Motor neuron (in vitro differentiated cells): ENCODE measurements around the gene BTG4. TPM values are rescaled to one million over a fixed set of nuclear protein-coding genes. Genes with fewer than 3 reads are reported as not detected.
A peak's percentile ranks its signal among the peaks of the same experiment; 100 is the strongest.

Source experiments
- ATAC-seq, 8 experiments: fragments of 200-7000 bp; cut with Tn5 transposase; replicated peaks in 6 of 8; 2 replicates each; pipeline ENCODE4 v1.8.0; 2021; ENCODE audit warnings: mild to moderate bottlenecking in 8 of 8, moderate library complexity in 8 of 8
- H3K27ac ChIP-seq, 2 donors: fragments of 250-450 bp; sonication (Bioruptor Pico); 2 replicates each; pipeline ENCODE4 v1.9.0; 2021; ENCODE audit warnings: antibody characterized with exemption in 2 of 2, mild to moderate bottlenecking in 2 of 2, moderate library complexity in 1 of 2
- H3K4me1 ChIP-seq, 2 donors: fragments of 250-450 bp; sonication (Bioruptor Pico); replicated peaks in 1 of 2; 2 replicates each; pipeline ENCODE4 v1.6.1; 2021; ENCODE audit warnings: antibody characterized with exemption in 2 of 2, mild to moderate bottlenecking in 2 of 2, moderate library complexity in 1 of 2
- H3K4me3 ChIP-seq, 5 donors: fragments of 250-450 bp; sonication (Bioruptor Pico); 2 replicates each; pipeline ENCODE4 v1.9.0; 2021; ENCODE audit warnings: antibody characterized with exemption in 5 of 5, mild to moderate bottlenecking in 5 of 5, moderate library complexity in 4 of 5
- WGBS, 10 experiments: fragments of 450-650 bp; shearing (Covaris generic); methylation state at CpG; one replicate each; pipeline ENCODE4 v1.0.0; 2022; 5-methylcytosine and 5-hydroxymethylcytosine counted together
- in situ Hi-C, 9 experiments: fragments of 400-800 bp; cut with MboI; loops; one replicate each; pipeline ENCODE4 v1.15.0; 2021; ENCODE audit warnings: low sequenced_read_pairs in 9 of 9, low pct_unique_long_range_greater_than_20kb in 2 of 9; ENCODE audit not compliant: unreplicated experiment in 9 of 9
- total RNA-seq, 8 experiments: library from RNA; unstranded; fragments of 300-600 nt; gene quantifications; 2 replicates each; pipeline versions ENCODE4 v1.2.3 to v1.2.4, GENCODE V29; 2022

Gene BTG4
- total RNA-seq, 8 experiments from 2014 or later: 0.29 TPM; not detected in 7

DNA sequence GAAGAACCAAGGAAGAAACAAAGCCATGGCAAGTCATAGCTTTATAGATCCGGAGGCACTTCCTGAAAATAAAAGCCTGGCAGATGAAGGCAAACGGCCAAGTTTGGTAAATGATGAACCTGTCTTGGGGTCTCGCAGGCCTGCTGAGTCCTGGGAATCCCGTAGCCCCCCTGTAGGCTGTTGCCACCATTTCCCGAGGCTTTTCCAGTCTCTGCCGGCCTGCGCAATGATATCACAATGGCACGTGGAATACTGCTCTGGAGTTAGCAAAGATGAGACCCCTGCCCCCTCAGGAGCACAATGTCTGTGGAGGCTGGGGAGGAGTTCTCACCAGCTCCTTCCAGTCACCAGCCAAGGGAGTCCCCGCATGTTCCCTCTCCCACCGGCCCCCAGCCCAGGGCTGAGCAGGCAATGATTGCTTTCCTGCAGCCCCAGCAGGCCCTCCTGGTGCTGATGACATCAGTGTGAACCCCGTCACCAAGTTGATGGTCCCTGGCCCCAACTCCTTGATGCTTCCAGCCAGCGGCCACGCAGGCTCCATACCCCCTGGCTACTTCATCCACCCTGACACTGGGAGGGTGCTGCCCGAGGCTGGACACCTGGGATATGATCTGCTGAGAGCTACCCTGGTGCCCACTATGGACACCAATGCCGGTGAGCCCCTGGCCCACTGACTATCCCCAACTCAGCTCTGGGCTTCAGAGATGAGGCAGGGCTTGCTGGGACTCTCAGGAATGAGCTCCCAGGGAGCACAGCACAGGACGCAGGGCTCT, 55.9 kb downstream of the BTG4 start:
- no peak for ATAC-seq
- WGBS, 10 experiments: 87 to 100% (median 89%) methylated on average over 1 to 8 of the region's 16 CpGs; no CpG with 5 or more reads in 7 of the 10 experiments

DNA sequence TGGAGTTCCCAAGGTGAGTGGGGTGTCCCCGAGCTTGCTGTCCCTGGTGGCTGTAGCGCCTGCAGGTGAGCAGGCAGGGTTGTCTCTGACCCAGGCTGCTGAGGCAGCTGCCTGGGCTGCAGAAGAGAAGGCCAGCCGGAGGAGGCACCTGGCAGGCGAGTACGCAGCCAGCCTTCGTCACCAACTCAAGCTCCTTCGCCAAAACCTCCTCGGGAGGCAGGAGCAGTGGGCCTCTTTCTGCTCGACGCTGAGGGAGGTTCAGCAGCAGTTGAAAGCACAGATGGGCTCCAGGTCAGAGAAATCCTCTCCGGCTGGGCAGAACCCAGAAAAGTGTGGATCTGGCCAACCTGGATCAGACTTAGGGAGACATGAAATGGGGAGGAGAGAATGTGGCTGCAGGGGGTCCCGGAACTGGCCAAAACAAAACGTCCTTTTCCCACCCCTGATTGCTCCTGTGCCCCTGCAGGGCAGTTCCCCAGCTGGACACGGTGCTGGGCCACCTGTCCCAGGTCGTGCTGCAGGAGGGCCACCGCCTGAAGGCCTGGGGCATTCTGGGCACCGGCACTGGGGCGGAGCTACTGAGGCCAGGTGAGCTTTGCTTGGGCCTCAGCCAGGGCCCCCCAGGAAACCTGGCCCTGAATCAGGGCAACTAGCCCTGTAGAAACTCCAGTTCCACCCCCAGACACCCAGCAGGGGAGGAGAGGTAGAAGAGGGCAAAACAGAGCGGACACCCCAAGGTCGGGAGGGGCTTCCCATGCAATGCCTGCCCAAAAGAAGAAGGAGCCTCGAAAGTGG, 56.7 kb downstream of the BTG4 start:
- Histone ChIP-seq H3K4me3 (no peak overlapping the region), H3K27ac (no peak overlapping the region), H3K4me1 (no peaks in the 10 kb centered on the region)
- in situ Hi-C loops: loop anchor here in 1 of 9 experiments (10.0 to 25.0 kb wide), 2 partner anchors 109 to 307 kb away; partner anchors contain the start of gene PPP2R1B
- WGBS, 10 experiments: 17 to 100% (median 79%) methylated on average over 1 to 18 of the region's 21 CpGs; no CpG with 5 or more reads in 3 of the 10 experiments
- no peak for ATAC-seq

More for the DNA sequence above, 55.9 kb downstream of the BTG4 start:
- no peak overlapping the region for H3K4me3 ChIP-seq
- H3K27ac ChIP-seq: no peak overlapping the region
- H3K4me1 ChIP-seq: peaks cover 0 to 3% of the 10 kb centered on the region in 2 donors
- in situ Hi-C loops: loop anchor here in 1 of 9 experiments (10.0 to 25.0 kb wide), 2 partner anchors 109 to 306 kb away; partner anchors contain the start of gene PPP2R1B

DNA sequence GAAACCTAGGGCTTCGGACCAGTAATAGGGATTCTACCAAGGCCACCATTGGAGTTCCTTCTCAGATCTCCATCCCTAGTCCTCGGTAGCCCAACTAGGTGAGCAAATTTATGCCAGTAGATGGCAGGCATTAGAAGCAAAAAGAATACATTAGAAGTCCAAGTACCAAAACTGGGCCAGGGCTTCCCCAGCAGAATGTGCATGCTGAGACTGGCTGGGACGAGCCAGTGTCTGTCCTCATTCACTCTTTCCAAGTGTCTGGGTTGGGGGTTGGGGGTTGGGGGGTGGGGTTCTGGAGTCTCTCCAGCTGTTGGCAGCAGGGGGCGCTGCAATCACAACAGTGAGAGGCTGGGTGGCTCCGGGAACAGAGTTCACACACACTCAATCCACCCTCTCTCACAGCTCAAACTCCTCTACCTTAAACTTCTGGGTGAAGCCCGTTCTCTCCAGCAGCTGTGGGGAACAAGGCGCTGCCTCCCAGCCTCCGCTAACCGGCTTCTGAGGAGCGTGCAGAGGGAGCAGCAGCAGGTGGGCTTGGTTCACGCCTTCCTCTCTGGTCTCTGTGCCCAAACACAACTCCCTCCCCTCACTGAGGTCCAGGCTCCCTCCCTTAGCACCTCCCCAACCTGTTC, 57.5 kb downstream of the BTG4 start:
- Histone ChIP-seq H3K4me3 (no peak overlapping the region), H3K27ac (no peak overlapping the region), H3K4me1 (no peaks in the 10 kb centered on the region)
- in situ Hi-C loops: loop anchor here in 1 of 9 experiments (10.0 to 25.0 kb wide), 2 partner anchors 110 to 308 kb away; partner anchors contain the start of gene PPP2R1B
- 0 to 100% (median 36%) methylated on average over 1 to 4 of the region's 11 CpGs; no CpG with 5 or more reads in 4 of the 10 experiments for WGBS, 10 experiments
- ATAC-seq: peak; percentile 35 to 91 (median 72)

DNA sequence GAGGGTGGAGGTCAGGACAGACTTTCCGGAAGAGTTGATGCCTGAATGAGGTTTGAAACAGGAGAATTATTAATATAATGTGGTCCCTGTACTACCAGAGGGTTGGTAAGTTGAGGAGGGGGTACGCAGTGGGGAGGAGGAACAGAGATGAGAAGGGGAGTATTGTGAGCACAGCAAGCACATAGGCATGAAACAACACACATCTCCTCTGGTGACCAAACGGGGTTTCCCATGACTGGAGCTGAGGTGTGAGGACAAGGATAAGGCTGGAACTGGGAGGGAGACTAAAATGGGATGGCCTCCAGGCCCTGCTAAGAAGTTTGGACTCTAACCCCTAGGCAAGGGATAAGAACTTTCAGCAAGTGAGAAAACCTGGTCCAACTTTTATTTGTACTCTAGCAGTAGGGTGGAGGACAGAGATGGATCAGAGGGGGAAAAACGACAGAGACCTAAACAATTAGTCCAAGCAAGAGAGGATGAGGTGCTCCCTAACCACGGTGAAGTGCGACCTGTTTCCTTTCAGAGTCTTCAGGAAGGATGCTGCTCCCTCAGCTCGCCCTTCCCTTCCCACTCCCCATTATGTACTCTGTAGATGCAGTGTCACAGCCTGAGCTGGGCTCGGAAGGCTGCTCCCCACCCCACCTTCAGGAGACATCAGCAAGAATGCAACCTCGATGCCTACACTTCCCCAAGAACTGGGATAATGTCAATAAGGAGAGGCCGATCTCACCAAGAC, 59.2 kb downstream of the BTG4 start:
- Histone ChIP-seq H3K27ac (no peak overlapping the region), H3K4me1 (no peaks in the 10 kb centered on the region), H3K4me3 (no peak overlapping the region)
- ATAC-seq: no peak
- in situ Hi-C loops: loop anchor here in 1 of 9 experiments (10.0 to 25.0 kb wide), 2 partner anchors 112 to 309 kb away; partner anchors contain the start of gene PPP2R1B
- 36 to 100% (median 52%) methylated on average over 1 to 6 of the region's 10 CpGs; no CpG with 5 or more reads in 2 of the 10 experiments for WGBS, 10 experiments

DNA sequence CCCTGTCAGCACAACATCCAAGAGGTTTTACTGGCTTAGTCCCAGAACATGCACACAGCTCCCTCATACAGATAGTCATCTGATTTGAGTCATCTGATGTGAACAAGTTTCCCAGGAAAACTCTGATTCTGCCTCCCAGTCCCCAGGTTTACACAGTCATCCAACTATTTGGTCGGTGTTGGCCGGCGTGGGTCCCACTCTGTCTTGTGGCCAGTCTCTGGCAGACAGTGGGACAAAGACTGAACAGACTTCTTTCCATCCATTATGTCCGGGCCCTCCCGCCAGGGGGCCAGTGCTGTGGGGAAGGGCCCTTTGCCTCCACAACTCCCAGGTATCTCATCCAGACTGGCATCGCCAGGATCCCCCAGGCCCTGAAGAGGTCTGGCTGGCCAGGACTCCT, 60.0 kb downstream of the BTG4 start:
- H3K4me3 ChIP-seq: no peak overlapping the region
- no peak for ATAC-seq
- H3K4me1 ChIP-seq: no peaks in the 10 kb centered on the region
- WGBS, 10 experiments: 41 to 90% (median 75%) methylated on average over 1 to 4 of the region's 6 CpGs; no CpG with 5 or more reads in 6 of the 10 experiments
- no peak overlapping the region for H3K27ac ChIP-seq
- in situ Hi-C loops: loop anchor here in 1 of 9 experiments (10.0 to 25.0 kb wide), 2 partner anchors 113 to 310 kb away; partner anchors contain the start of gene PPP2R1B

DNA sequence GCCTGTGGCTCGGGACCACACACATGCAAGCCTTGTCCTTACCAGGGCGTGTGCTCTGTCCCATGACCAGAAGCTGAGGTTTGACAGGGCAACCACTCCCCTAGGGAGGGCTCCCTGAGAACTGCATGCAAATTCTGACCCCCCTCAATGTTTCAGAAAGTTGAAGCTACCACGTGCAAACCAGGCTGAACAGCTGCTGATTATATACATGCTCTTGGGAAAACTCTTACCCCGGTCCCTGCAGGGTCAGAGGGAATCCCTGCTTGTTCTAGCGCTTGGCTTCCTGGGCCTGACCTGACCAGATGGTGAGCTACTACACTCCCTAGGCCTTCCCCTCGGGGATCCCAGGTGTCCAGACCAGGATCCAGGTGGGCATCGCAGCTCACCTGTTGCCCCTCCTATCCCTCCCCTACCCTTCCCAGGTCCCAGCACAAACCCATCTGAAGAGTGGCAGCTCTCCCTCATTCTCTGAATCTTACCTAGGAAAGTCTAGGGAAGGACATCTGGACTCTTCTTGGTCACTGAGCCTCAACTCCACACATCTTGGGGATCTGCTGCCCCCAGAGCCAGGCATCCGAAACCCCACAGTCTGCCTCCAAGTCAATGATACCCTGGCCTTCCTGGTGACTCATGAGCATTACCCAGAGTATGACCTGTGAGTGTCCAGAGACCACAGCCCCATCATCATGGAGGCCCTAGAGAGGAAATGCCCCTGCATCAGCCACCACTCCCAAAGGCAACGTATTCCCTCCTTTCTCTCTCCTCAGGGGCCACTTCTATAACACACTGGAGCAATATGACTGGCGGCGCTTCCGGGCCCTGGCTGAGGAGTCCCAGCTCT, 61.5 kb downstream of the BTG4 start:
- in situ Hi-C loops: loop anchor here in 1 of 9 experiments (10.0 to 25.0 kb wide), 2 partner anchors 114 to 312 kb away; partner anchors contain the start of gene PPP2R1B
- WGBS, 10 experiments: 20 to 100% (median 78%) methylated on average over 1 to 8 of the region's 12 CpGs; no CpG with 5 or more reads in 4 of the 10 experiments
- H3K4me1 ChIP-seq: no peaks in the 10 kb centered on the region
- ATAC-seq: peak in 3 of 8 experiments; percentile 5 to 57 (median 30)
- H3K27ac ChIP-seq: no peak overlapping the region
- no peak overlapping the region for H3K4me3 ChIP-seq

DNA sequence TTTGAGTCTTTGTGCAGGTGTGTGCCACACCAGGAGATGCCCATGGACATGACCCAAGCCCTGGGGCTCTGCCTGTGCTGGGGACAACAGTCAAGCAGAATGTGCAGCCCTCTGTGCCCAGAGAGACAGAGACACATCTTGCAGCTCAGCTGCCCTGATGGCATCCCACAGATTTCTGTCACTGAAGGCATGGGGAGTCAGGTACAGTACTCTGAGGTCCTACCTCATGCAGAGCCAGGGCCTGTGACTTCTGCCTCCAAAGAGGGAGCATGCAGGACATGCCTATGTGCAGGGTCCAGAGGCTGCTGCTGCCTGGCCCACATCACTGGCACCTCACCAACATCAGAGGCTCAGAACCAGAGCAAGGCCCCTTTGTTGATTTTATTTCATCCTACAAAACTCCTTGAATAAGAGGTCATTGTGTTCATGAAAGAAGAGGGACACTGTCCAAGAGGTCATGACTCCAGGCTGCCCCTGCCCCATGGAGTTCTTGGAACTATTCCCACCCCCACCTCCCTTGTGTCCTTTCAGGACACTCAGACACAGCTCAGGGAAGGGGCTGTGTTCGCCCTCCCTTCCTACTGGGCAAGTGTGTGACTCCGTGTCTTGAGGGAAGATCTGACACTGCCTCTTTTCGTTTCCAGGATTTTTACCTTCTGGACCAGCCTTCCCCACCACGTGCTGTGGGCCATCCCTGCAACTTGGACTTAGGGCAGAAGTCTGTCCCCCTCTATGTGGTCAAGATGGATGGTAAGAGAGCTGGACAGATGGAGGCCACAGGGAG, 62.3 kb downstream of the BTG4 start:
- Histone ChIP-seq H3K4me3 (no peak overlapping the region), H3K4me1 (no peaks in the 10 kb centered on the region), H3K27ac (no peak overlapping the region)
- 75 to 90% methylated on average over 2 to 4 of the region's 4 CpGs; no CpG with 5 or more reads in 8 of the 10 experiments for WGBS, 10 experiments
- no peak for ATAC-seq
- in situ Hi-C loops: loop anchor here in 5 of 9 experiments (10.0 to 25.0 kb wide), 5 partner anchors 115 to 988 kb away; partner anchors contain the start of genes POU2AF3 (in 3 of the 5) and PPP2R1B (in 1 of the 5)

DNA sequence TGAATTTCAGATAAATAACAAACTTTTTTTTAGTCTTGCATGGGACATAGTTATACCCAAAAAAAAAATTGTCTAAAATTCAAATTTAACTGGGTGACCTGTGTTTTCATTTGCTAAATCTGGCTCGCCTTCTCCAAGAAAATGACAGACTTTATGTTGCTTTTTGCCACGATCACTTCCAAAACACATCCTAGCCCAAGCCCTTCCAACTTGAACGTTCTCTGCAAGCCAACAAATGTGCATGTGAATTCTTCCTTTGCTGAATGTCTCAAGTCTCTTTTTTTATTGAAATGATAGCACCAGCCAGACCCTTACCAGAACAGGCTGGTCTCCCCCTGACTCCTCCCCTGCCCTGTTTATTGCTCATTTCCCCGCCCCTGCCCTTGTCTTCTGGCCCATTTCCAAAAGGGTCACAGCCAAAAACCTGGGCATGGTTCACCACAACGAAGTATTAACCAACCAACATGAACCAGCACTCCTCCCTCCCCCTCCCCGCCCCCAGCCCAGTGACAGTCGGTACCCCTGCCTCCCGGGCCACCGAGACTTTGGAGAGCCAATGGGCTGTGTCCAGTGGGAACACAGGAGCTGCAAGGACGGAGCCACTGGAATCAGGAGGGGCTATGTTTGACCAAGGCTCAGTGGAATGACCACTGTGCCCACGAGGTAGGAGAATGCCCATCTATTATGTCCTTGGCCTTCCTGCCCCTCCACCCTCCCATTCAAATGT, 63.2 kb downstream of the BTG4 start:
- ATAC-seq: no peak
- in situ Hi-C loops: loop anchor here in 4 of 9 experiments (10.0 to 25.0 kb wide), 3 partner anchors 162 to 987 kb away; partner anchors contain the start of gene POU2AF3 (in 3 of the 4)
- Histone ChIP-seq H3K27ac (no peak overlapping the region), H3K4me1 (no peaks in the 10 kb centered on the region), H3K4me3 (no peak overlapping the region)
- WGBS, 10 experiments: 20 to 71% (median 55%) methylated on average over 1 to 4 of the region's 11 CpGs; no CpG with 5 or more reads in 3 of the 10 experiments

DNA sequence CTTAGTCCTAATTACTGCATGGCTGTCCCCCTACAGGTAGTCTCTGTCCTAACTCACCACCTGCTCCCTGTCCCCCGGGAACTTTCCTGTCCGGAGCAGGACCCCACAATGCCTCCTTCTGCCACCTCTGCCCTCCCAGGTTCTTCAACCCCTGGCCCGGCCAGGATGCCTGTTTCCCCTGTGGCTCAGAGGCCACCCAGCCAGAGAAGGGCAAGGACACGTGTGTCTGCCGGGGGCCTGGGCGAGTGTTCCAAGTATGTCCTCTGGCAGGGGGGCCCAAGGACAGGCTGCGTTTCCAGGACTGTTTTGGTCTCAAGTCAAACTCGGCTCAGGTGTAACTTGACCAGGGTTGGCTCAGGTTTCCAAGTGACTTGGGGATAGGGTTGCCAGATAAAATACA, 63.8 kb downstream of the BTG4 start:
- in situ Hi-C loops: loop anchor here in 4 of 9 experiments (10.0 to 25.0 kb wide), 3 partner anchors 161 to 986 kb away; partner anchors contain the start of gene POU2AF3 (in 3 of the 4)
- no peak overlapping the region for H3K27ac ChIP-seq
- H3K4me1 ChIP-seq: no peaks in the 10 kb centered on the region
- whole genome bisulfite sequencing, 10 experiments: 27 to 74% (median 43%) methylated on average over 1 to 4 of the region's 8 CpGs; no CpG with 5 or more reads in 5 of the 10 experiments
- no peak overlapping the region for H3K4me3 ChIP-seq
- ATAC-seq: no peak

DNA sequence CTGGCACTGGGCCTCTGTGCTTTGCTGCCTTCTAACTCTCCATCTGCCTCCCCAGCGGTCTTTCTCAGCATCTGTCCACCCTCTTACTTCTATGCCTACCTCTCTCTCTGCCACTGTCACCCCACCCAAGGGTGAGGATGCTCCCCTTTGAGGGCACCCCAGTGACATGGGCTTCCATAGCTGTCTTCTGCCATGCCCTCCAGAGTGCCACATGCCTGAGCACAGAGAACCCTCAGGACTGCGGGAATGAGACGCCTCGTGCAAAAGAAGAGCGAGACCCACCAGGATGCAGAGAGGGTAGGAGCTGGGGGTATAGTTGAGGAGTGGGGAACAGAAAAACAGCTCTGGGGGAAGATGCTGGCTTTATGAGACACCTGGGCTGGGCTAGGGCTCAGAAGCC, 64.3 kb downstream of the BTG4 start:
- H3K4me1 ChIP-seq: no peaks in the 10 kb centered on the region
- no peak for ATAC-seq
- H3K27ac ChIP-seq: no peak overlapping the region
- H3K4me3 ChIP-seq: no peak overlapping the region
- 67 to 100% (median 98%) methylated on average over 1 to 5 of the region's 5 CpGs; no CpG with 5 or more reads in 5 of the 10 experiments for WGBS, 10 experiments
- in situ Hi-C loops: loop anchor here in 4 of 9 experiments (10.0 to 25.0 kb wide), 3 partner anchors 161 to 986 kb away; partner anchors contain the start of gene POU2AF3 (in 3 of the 4)
